CD14-positive monocyte (primary cell): ENCODE data around the gene SLC34A3. TPM values are rescaled to one million over a fixed set of nuclear protein-coding genes. Genes with fewer than 3 reads are reported as not detected.

Experiments used
- DNase-seq, 3 donors: peaks; one replicate each; pipeline ENCODE4 v3.0.0-alpha.2; 2011 to 2022
- H2AFZ ChIP-seq: 2 replicates; pipeline ENCODE4 v1.6.0; 2012; ENCODE audit warnings: mild to moderate bottlenecking, low read depth, low read length, inconsistent platforms; ENCODE audit not compliant: insufficient read depth, poor library complexity, severe bottlenecking
- H3K27ac ChIP-seq, 2 donors: 1 replicate in 1 of 2; 2 replicates in 1 of 2; pipeline ENCODE4 v1.5.1; 2012 to 2013; ENCODE audit warnings: low read length in 2 of 2, control low read depth in 1 of 2, inconsistent platforms in 1 of 2, low read depth in 1 of 2, mild to moderate bottlenecking in 1 of 2
- H3K27me3 ChIP-seq, 2 donors: one replicate each; pipeline versions ENCODE4 v1.6.0 to v1.6.1; 2011 to 2013; ENCODE audit warnings: low read length in 2 of 2; ENCODE audit not compliant: control insufficient read depth in 2 of 2, insufficient read depth in 2 of 2
- H3K36me3 ChIP-seq, 2 donors: replicated peaks in 1 of 2; 1 replicate in 1 of 2; 2 replicates in 1 of 2; pipeline versions ENCODE4 v1.5.1 to v1.6.1; 2012 to 2013; ENCODE audit warnings: low read length in 2 of 2, control low read depth in 1 of 2, inconsistent platforms in 1 of 2, mild to moderate bottlenecking in 1 of 2; ENCODE audit not compliant: insufficient read depth in 2 of 2, control insufficient read depth in 1 of 2
- H3K4me1 ChIP-seq, 2 donors: 1 replicate in 1 of 2; 2 replicates in 1 of 2; pipeline versions ENCODE4 v1.5.1 to v1.6.1; 2012 to 2013; ENCODE audit warnings: low read length in 2 of 2, control low read depth in 1 of 2, inconsistent platforms in 1 of 2, mild to moderate bottlenecking in 1 of 2, moderate library complexity in 1 of 2; ENCODE audit not compliant: insufficient read depth in 2 of 2, control insufficient read depth in 1 of 2
- H3K4me2 ChIP-seq: replicated peaks from 2 replicates; pipeline ENCODE3; 2012; ENCODE audit warnings: low read length, moderate library complexity, mild to moderate bottlenecking; ENCODE audit not compliant: poor library complexity, severe bottlenecking; ENCODE audit errors: extremely low read depth
- H3K4me3 ChIP-seq, 3 experiments: fragments of 200-600 bp in 1 of 3; sonication (generic) in 1 of 3; replicated peaks in 1 of 3; 1 replicate in 2 of 3; 2 replicates in 1 of 3; pipeline ENCODE4 v1.5.1; 2011 to 2013; ENCODE audit warnings: low read length in 3 of 3, mild to moderate bottlenecking in 3 of 3, control low read depth in 2 of 3, low read depth in 2 of 3, inconsistent platforms in 1 of 3, moderate library complexity in 1 of 3
- H3K79me2 ChIP-seq: 2 replicates; pipeline ENCODE4 v1.6.0; 2012; ENCODE audit warnings: mild to moderate bottlenecking, control low read depth, inconsistent platforms, low read length, moderate library complexity; ENCODE audit not compliant: insufficient read depth
- H3K9ac ChIP-seq: 2 replicates; pipeline ENCODE4 v1.6.0; 2017; ENCODE audit warnings: low read length, mild to moderate bottlenecking; ENCODE audit not compliant: insufficient read depth, poor library complexity, severe bottlenecking
- H3K9me3 ChIP-seq, 2 donors: replicated peaks in 1 of 2; 1 replicate in 1 of 2; 2 replicates in 1 of 2; pipeline versions ENCODE4 v1.5.1 to v1.6.1; 2012 to 2013; ENCODE audit warnings: low read length in 2 of 2, control low read depth in 1 of 2; ENCODE audit not compliant: control insufficient read depth in 1 of 2, insufficient read depth in 1 of 2
- H4K20me1 ChIP-seq: 2 replicates; pipeline ENCODE4 v1.6.0; 2012; ENCODE audit warnings: mild to moderate bottlenecking, low read length, control low read depth, moderate library complexity; ENCODE audit not compliant: insufficient read depth
- H3K27ac Mint-ChIP-seq, 7 donors: one replicate each; pipeline ENCODE4 v1.8.0; 2020; ENCODE audit warnings: mild to moderate bottlenecking in 7 of 7, mixed read lengths in 7 of 7, moderate library complexity in 6 of 7, inconsistent platforms in 2 of 7
- H3K27me3 Mint-ChIP-seq, 3 donors: one replicate each; pipeline ENCODE4 v1.8.0; 2021 to 2022; ENCODE audit warnings: low read depth in 3 of 3, mild to moderate bottlenecking in 3 of 3, mixed read lengths in 3 of 3, moderate library complexity in 3 of 3, inconsistent platforms in 1 of 3
- H3K36me3 Mint-ChIP-seq, 2 donors: one replicate each; pipeline ENCODE4 v1.8.0; 2020; ENCODE audit warnings: mixed read lengths in 2 of 2, inconsistent platforms in 1 of 2, mild to moderate bottlenecking in 1 of 2
- H3K4me1 Mint-ChIP-seq: one replicate; pipeline ENCODE4 v1.8.0; 2020; ENCODE audit warnings: mild to moderate bottlenecking, mixed read lengths
- H3K4me3 Mint-ChIP-seq, 2 donors: one replicate each; pipeline ENCODE4 v1.8.0; 2020; ENCODE audit warnings: mild to moderate bottlenecking in 2 of 2, mixed read lengths in 2 of 2, moderate library complexity in 1 of 2
- H3K9me3 Mint-ChIP-seq, 7 donors: one replicate each; pipeline ENCODE4 v1.8.0; 2020 to 2022; ENCODE audit warnings: mixed read lengths in 7 of 7, mild to moderate bottlenecking in 6 of 7, moderate library complexity in 6 of 7, inconsistent platforms in 2 of 7
- CTCF ChIP-seq: fragments of 200-600 bp; IDR thresholded peaks from one replicate; pipeline ENCODE4 v1.8.0; 2022; ENCODE audit warnings: antibody characterized with exemption, mild to moderate bottlenecking
- WGBS: methylation state at CpG from one replicate; pipeline ENCODE4 v1.1.5; 2013; ENCODE audit warnings: missing lambda C conversion rate; ENCODE audit not compliant: insufficient coverage; 5-methylcytosine and 5-hydroxymethylcytosine counted together
- intact Hi-C, 2 donors: fragments of 100-400 bp; cut with micrococcal nuclease; formaldehyde crosslinking; loops; one replicate each; pipeline versions ENCODE4 v1.15.0 to v1.15.1; 2023
- polyA plus RNA-seq, 3 donors: library from polyadenylated mRNA; depleted of rRNA in 1 of 3; unstranded in 2 of 3; stranded (reverse) in 1 of 3; fragments of 300-500 nt in 2 of 3; fragments of >200 nt in 1 of 3; fragmentation: Illumina TruSeq in 2 of 3; gene quantifications; 1 replicate in 2 of 3; 2 replicates in 1 of 3; pipeline ENCODE4 v1.2.3, GENCODE V29; 2012 to 2021

Gene SLC34A3
- polyA plus RNA-seq, 3 donors, result not detected

GRCh38 chr9:137223078-137223970 lies 7.4 kb upstream of the SLC34A3 start:
- WGBS, result under 1% methylated on average over 60 of the region's 63 CpGs
- no peaks in the 10 kb centered on the region for H3K79me2 ChIP-seq
- peak; percentile 98 to 99 (median 99) for DNase-seq
- Mint-ChIP-seq H3K9me3 (peaks cover 0 to 2% (median 0%) of the 10 kb centered on the region in 7 donors), H3K27ac (peak overlapping the region; percentile 68 to 90 (median 82)), H3K4me3 (peak overlapping the region; percentile 90 to 93), H3K4me1 (peaks cover 25% of the 10 kb centered on the region), H3K36me3 (no peaks in the 10 kb centered on the region), H3K27me3 (peaks cover 8 to 33% (median 13%) of the 10 kb centered on the region in 3 donors)
- no peaks in the 10 kb centered on the region for H4K20me1 ChIP-seq
- H3K9me3 ChIP-seq, result no peaks in the 10 kb centered on the region
- H3K4me3 ChIP-seq, result peak overlapping the region; percentile 70 to 92 (median 73)
- H3K27ac ChIP-seq, result peak overlapping the region; percentile 49 to 90
- H3K36me3 ChIP-seq, result no peaks in the 10 kb centered on the region
- peaks cover 33 to 44% of the 10 kb centered on the region in 2 donors for H3K4me1 ChIP-seq
- peak overlapping the region; percentile 91 for H3K9ac ChIP-seq
- H3K4me2 ChIP-seq, result peak overlapping the region; percentile 100
- H3K27me3 ChIP-seq, result peaks cover 0 to 22% of the 10 kb centered on the region in 2 donors
- no peak for TF ChIP-seq CTCF
- intact Hi-C loops, result loop anchor here (1.0 to 5.0 kb wide), 5 partner anchors 18 to 96 kb away; partner anchors contain the start of genes TPRN (in 2 of the 2), ANAPC2 (in 1 of the 2), NDOR1 (in 1 of the 2) and SSNA1 (in 1 of the 2)
- peak overlapping the region; percentile 99 for H2AFZ ChIP-seq

GRCh38 chr9:137224830-137225694 lies 5.6 kb upstream of the SLC34A3 start, which contains the start of gene CYSRT1:
CYSRT1 (plus strand) TSS chr9:137225174; CDS start chr9:137225622, 448 bp downstream.
- peak within 1 kb of the TSS; percentile 91 for H3K9ac ChIP-seq
- H4K20me1 ChIP-seq, result no peaks in the 10 kb centered on the region
- peak within 1 kb of the TSS; percentile 99 for H2AFZ ChIP-seq
- peaks cover 0 to 23% of the 10 kb centered on the region in 2 donors for H3K27me3 ChIP-seq
- Mint-ChIP-seq H3K27me3 (peaks cover 7 to 46% (median 13%) of the 10 kb centered on the region in 3 donors), H3K4me1 (peaks cover 20% of the 10 kb centered on the region), H3K4me3 (peak within 1 kb of the TSS; percentile 79 to 90), H3K9me3 (peaks cover 0 to 2% (median 0%) of the 10 kb centered on the region in 7 donors), H3K36me3 (no peaks in the 10 kb centered on the region), H3K27ac (peak within 1 kb of the TSS in 3 of 7 donors; percentile 68 to 77 (median 75))
- peak within 1 kb of the TSS; percentile 49 to 90 for H3K27ac ChIP-seq
- intact Hi-C loops, result loop anchor here (1.0 to 5.0 kb wide), 3 partner anchors 36 to 108 kb away; no protein-coding TSS in a partner anchor
- H3K9me3 ChIP-seq, result no peaks in the 10 kb centered on the region
- H3K4me3 ChIP-seq, result peak within 1 kb of the TSS; percentile 70 to 92 (median 73)
- H3K4me2 ChIP-seq, result peak within 1 kb of the TSS; percentile 100
- peaks cover 29 to 35% of the 10 kb centered on the region in 2 donors for H3K4me1 ChIP-seq
- 59% methylated on average over 19 of the region's 23 CpGs for WGBS
- H3K36me3 ChIP-seq, result no peaks in the 10 kb centered on the region
- no peak for TF ChIP-seq CTCF
- DNase-seq, result peak in 1 of 3 donors; percentile 62
- no peaks in the 10 kb centered on the region for H3K79me2 ChIP-seq
